ENCODE data around the gene ENPP3. TPM values are rescaled to one million over a fixed set of nuclear protein-coding genes. Genes with fewer than 3 reads are reported as not detected.

Gene ENPP3
- total RNA-seq, 2 experiments from 2014 or later, result 0.22 to 0.34 TPM

DNA sequence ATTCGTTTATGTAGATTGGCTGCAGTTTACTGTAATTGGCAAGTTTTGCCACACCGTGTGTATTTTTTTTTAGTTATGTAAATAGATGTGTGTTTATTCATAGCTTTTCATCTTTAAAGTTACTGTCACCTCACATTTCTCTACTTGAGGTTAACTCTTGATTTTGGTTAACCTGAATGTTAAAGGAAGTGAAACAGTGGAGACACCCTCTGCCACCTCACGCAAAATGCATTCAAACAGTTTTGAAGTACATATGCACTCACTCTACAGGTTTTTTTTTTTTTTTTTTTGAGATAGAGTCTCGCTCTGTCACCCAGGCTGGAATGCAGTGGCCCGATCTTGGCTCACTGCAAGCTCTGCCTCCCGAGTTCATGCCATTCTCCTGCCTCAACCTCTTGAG is 46.4 kb downstream of the ENPP3 start:
- H3K9me3 ChIP-seq (ENCODE audit: control insufficient read depth in 1 of 2, insufficient read depth in 1 of 2, low read length in 2 of 2), result no peaks in the 10 kb centered on the region
- no peaks in the 10 kb centered on the region for H3K4me1 ChIP-seq (ENCODE audit: insufficient read depth, low read length)
- Mint-ChIP-seq H3K9me3 (no peaks in the 10 kb centered on the region), H3K4me3 (no peak overlapping the region), H3K27me3 (no peaks in the 10 kb centered on the region), H3K36me3 (ENCODE audit: low read depth) (no peaks in the 10 kb centered on the region), H3K4me1 (ENCODE audit: low read depth) (no peaks in the 10 kb centered on the region), H3K27ac (no peak overlapping the region)
- POLR2A ChIA-PET, result no interaction called here
- intact Hi-C loops (cut with DNase I, micrococcal nuclease), result no loop called here
- CTCF ChIA-PET, result no interaction called here
- H3K27me3 ChIP-seq (ENCODE audit: control insufficient read depth in 1 of 2, insufficient read depth in 2 of 2, low read length in 2 of 2), result no peaks in the 10 kb centered on the region
- DNase-seq (no peak), ATAC-seq (ENCODE audit: poor library complexity) (no peak)
- no peak overlapping the region for H3K27ac ChIP-seq (ENCODE audit: low read depth in 1 of 2, low read length in 2 of 2)
- no peaks in the 10 kb centered on the region for H3K36me3 ChIP-seq (ENCODE audit: insufficient read depth, low read length)
- no peak overlapping the region for H3K4me3 ChIP-seq (ENCODE audit: low read length)
- TF ChIP-seq, protein P1, sequence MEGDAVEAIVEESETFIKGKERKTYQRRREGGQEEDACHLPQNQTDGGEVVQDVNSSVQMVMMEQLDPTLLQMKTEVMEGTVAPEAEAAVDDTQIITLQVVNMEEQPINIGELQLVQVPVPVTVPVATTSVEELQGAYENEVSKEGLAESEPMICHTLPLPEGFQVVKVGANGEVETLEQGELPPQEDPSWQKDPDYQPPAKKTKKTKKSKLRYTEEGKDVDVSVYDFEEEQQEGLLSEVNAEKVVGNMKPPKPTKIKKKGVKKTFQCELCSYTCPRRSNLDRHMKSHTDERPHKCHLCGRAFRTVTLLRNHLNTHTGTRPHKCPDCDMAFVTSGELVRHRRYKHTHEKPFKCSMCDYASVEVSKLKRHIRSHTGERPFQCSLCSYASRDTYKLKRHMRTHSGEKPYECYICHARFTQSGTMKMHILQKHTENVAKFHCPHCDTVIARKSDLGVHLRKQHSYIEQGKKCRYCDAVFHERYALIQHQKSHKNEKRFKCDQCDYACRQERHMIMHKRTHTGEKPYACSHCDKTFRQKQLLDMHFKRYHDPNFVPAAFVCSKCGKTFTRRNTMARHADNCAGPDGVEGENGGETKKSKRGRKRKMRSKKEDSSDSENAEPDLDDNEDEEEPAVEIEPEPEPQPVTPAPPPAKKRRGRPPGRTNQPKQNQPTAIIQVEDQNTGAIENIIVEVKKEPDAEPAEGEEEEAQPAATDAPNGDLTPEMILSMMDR (IDR thresholded peaks at IDR 0.05), result no peak

DNA sequence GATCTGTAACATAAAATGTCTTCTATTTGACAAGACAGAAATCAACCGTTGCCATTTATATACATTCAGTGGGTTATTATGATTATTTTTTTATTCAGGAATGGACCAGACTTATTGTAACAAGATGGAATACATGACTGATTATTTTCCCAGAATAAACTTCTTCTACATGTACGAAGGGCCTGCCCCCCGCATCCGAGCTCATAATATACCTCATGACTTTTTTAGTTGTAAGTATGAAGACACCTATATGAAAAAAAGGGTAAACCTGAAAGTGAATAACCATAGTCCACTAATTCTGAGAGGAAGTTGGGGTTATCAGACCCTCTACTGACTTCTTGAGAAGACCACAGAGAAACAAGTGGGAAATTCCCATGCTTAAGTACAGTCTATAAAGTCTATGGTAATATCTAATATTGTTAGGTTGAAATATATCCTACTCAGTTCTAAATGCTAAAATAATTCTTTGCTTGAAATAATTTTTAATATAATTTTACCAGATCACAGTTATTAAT is 48.2 kb downstream of the ENPP3 start:
- H3K4me1 ChIP-seq (ENCODE audit: insufficient read depth, low read length), result no peaks in the 10 kb centered on the region
- DNase-seq, result no peak
- intact Hi-C loops (cut with DNase I, micrococcal nuclease), result no loop called here
- TF ChIP-seq, protein P1 (IDR thresholded peaks at IDR 0.05), result no peak
- no peaks in the 10 kb centered on the region for H3K9me3 ChIP-seq (ENCODE audit: control insufficient read depth in 1 of 2, insufficient read depth in 1 of 2, low read length in 2 of 2)
- H3K9me3 Mint-ChIP-seq, result no peaks in the 10 kb centered on the region
- ChIA-PET POLR2A (no interaction called here), CTCF (no interaction called here)
- H3K36me3 Mint-ChIP-seq (ENCODE audit: low read depth), result no peaks in the 10 kb centered on the region
- ATAC-seq (ENCODE audit: poor library complexity), result no peak
- H3K36me3 ChIP-seq (ENCODE audit: insufficient read depth, low read length), result no peaks in the 10 kb centered on the region
- no peak overlapping the region for H3K27ac ChIP-seq (ENCODE audit: low read depth in 1 of 2, low read length in 2 of 2)
- H3K27me3 Mint-ChIP-seq, result no peaks in the 10 kb centered on the region
- no peaks in the 10 kb centered on the region for H3K4me1 Mint-ChIP-seq (ENCODE audit: low read depth)
- no peak overlapping the region for H3K4me3 ChIP-seq (ENCODE audit: low read length)
- no peak overlapping the region for H3K27ac Mint-ChIP-seq
- H3K27me3 ChIP-seq (ENCODE audit: control insufficient read depth in 1 of 2, insufficient read depth in 2 of 2, low read length in 2 of 2), result no peaks in the 10 kb centered on the region
- no peak overlapping the region for H3K4me3 Mint-ChIP-seq

DNA sequence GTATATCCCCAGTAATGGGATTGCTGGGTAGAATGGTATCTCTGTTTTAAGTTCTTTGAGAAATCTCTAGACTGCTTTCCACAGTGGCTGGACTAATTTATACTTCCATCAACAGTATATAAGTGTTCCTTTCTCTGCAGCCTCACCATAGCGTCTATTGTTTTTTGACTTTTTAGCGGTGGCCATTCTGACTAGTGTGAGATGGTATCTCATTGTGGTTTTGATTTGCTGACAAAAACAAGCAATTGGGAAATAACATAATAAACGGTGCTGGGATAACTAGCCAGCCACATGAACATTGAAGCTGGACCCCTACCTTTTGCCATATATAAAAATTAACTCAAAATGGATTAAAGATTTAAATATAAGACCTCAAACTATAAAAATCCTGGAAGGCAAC is 49.9 kb downstream of the ENPP3 start:
- Histone ChIP-seq H3K4me3 (ENCODE audit: low read length) (no peak overlapping the region), H3K27ac (ENCODE audit: low read depth in 1 of 2, low read length in 2 of 2) (no peak overlapping the region), H3K9me3 (ENCODE audit: control insufficient read depth in 1 of 2, insufficient read depth in 1 of 2, low read length in 2 of 2) (no peaks in the 10 kb centered on the region), H3K4me1 (ENCODE audit: insufficient read depth, low read length) (no peaks in the 10 kb centered on the region), H3K36me3 (ENCODE audit: insufficient read depth, low read length) (no peaks in the 10 kb centered on the region), H3K27me3 (ENCODE audit: control insufficient read depth in 1 of 2, insufficient read depth in 2 of 2, low read length in 2 of 2) (no peaks in the 10 kb centered on the region)
- POLR2A ChIA-PET, result no interaction called here
- DNase-seq, result no peak
- ATAC-seq (ENCODE audit: poor library complexity), result no peak
- Mint-ChIP-seq H3K36me3 (ENCODE audit: low read depth) (no peaks in the 10 kb centered on the region), H3K27ac (no peak overlapping the region), H3K4me3 (no peak overlapping the region), H3K27me3 (no peaks in the 10 kb centered on the region), H3K4me1 (ENCODE audit: low read depth) (no peaks in the 10 kb centered on the region), H3K9me3 (no peaks in the 10 kb centered on the region)
- CTCF ChIA-PET, result no interaction called here
- TF ChIP-seq, protein P1 (IDR thresholded peaks at IDR 0.05), result no peak
- intact Hi-C loops (cut with DNase I, micrococcal nuclease), result no loop called here

All from CD4-positive, alpha-beta T cell (primary cell).